Left lung (tissue), 10 donors: ENCODE data around the gene UBAC2. TPM values are rescaled to one million over a fixed set of nuclear protein-coding genes. Genes with fewer than 3 reads are reported as not detected.

Experiments used
- ATAC-seq: fragments of 200-7000 bp; cut with Tn5 transposase; one replicate; pipeline ENCODE4 v1.9.1; 2020; ENCODE audit warnings: moderate library complexity
- DNase-seq, 4 donors: peaks; one replicate each; pipeline ENCODE4 v3.0.0-alpha.2; 2013 to 2020
- H3K27ac ChIP-seq, 2 donors: fragments of 200-600 bp; sonication (generic) in 1 of 2; one replicate each; pipeline versions ENCODE4 v1.5.0 to v1.8.0; 2020 to 2021
- H3K27me3 ChIP-seq, 2 donors: fragments of 200-600 bp; sonication (generic) in 1 of 2; one replicate each; pipeline versions ENCODE4 v1.5.0 to v1.8.0; 2020 to 2021
- H3K36me3 ChIP-seq, 2 donors: fragments of 200-600 bp; sonication (generic) in 1 of 2; one replicate each; pipeline versions ENCODE4 v1.5.0 to v1.8.0; 2020 to 2021
- H3K4me1 ChIP-seq, 2 donors: fragments of 200-600 bp; one replicate each; pipeline ENCODE4 v1.8.0; 2021
- H3K4me3 ChIP-seq, 2 donors: fragments of 200-600 bp; sonication (generic) in 1 of 2; one replicate each; pipeline versions ENCODE4 v1.5.0 to v1.8.0; 2020 to 2021; ENCODE audit warnings: mild to moderate bottlenecking in 1 of 2
- H3K9me3 ChIP-seq, 2 donors: fragments of 200-600 bp; sonication (generic) in 1 of 2; one replicate each; pipeline versions ENCODE4 v1.5.0 to v1.8.0; 2020 to 2021
- CTCF ChIP-seq, 2 donors: fragments of 200-600 bp; sonication (generic) in 1 of 2; IDR thresholded peaks; one replicate each; pipeline versions ENCODE4 v1.5.0 to v1.8.0; 2021; ENCODE audit warnings: antibody characterized with exemption in 2 of 2
- intact Hi-C, 2 donors: fragments of 100-400 bp; cut with DNase I; formaldehyde crosslinking; loops; one replicate each; pipeline versions ENCODE4 v1.11.2 to v1.14.2; 2022
- polyA plus RNA-seq, 6 donors: library from polyadenylated mRNA; unstranded; fragments of 120-200 nt; gene quantifications; one replicate each; pipeline ENCODE4 v1.2.1, GENCODE V29; 2013; ENCODE audit not compliant: insufficient read length in 6 of 6
- total RNA-seq, 2 donors: library from RNA; stranded (reverse); fragmentation: NEBNext Ultra II Directional; extraction: Animal tissue kit (Norgen Biotek cat#: 25700); gene quantifications; one replicate each; pipeline ENCODE4 v1.2.1, GENCODE V29; 2021
- donor health status: DM: no; HTN: yes; CAD: no.
- donor health status: DM: no; HTN: no; CAD: no.

Gene UBAC2
- total and polyA plus RNA-seq, 8 donors = 56.1 to 71.6 (median 66.4) TPM

GRCh38 chr13:99313501-99313900 lies 112.8 kb downstream of the UBAC2 start:
- H3K27ac ChIP-seq = peak overlapping the region; percentile 40 to 67
- no peaks in the 10 kb centered on the region for H3K9me3 ChIP-seq
- H3K4me1 ChIP-seq = peaks cover 0 to 69% of the 10 kb centered on the region in 2 donors
- no peak for ATAC-seq
- H3K4me3 ChIP-seq = no peak overlapping the region
- no peak for DNase-seq
- H3K27me3 ChIP-seq = no peaks in the 10 kb centered on the region
- TF ChIP-seq CTCF (IDR thresholded peaks at IDR 0.05) = no peak
- intact Hi-C loops = no loop called here
- peaks cover 0 to 6% of the 10 kb centered on the region in 2 donors for H3K36me3 ChIP-seq

- Histone ChIP-seq H3K4me1 (peaks cover 0 to 66% of the 10 kb centered on the region in 2 donors), H3K4me3 (no peak overlapping the region), H3K36me3 (peaks cover 0 to 10% of the 10 kb centered on the region in 2 donors), H3K9me3 (no peaks in the 10 kb centered on the region), H3K27ac (peak overlapping the region in 1 of 2 donors; percentile 67), H3K27me3 (no peaks in the 10 kb centered on the region)
- intact Hi-C loops = no loop called here
- no peak for ATAC-seq
- TF ChIP-seq CTCF (IDR thresholded peaks at IDR 0.05) = no peak
- no peak for DNase-seq
Observed at GRCh38 chr13:99313941-99314340, 113.3 kb downstream of the UBAC2 start.

GRCh38 chr13:99314640-99315176 lies 114.1 kb downstream of the UBAC2 start:
- intact Hi-C loops = no loop called here
- DNase-seq = peak in 1 of 4 donors; percentile 20
- Histone ChIP-seq H3K36me3 (peaks cover 0 to 10% of the 10 kb centered on the region in 2 donors), H3K9me3 (no peaks in the 10 kb centered on the region), H3K27ac (peak overlapping the region; percentile 5 to 37), H3K4me1 (peaks cover 0 to 60% of the 10 kb centered on the region in 2 donors), H3K4me3 (no peak overlapping the region), H3K27me3 (no peaks in the 10 kb centered on the region)
- no peak for ATAC-seq
- no peak for TF ChIP-seq CTCF (IDR thresholded peaks at IDR 0.05)

GRCh38 chr13:99315186-99315585 lies 114.5 kb downstream of the UBAC2 start:
- TF ChIP-seq CTCF (IDR thresholded peaks at IDR 0.05) = no peak
- Histone ChIP-seq H3K27ac (peak overlapping the region; percentile 5 to 37), H3K36me3 (peaks cover 0 to 10% of the 10 kb centered on the region in 2 donors), H3K4me3 (no peak overlapping the region), H3K9me3 (no peaks in the 10 kb centered on the region), H3K27me3 (no peaks in the 10 kb centered on the region), H3K4me1 (peaks cover 0 to 60% of the 10 kb centered on the region in 2 donors)
- DNase-seq = no peak
- intact Hi-C loops = no loop called here
- no peak for ATAC-seq

- no peak overlapping the region for H3K4me3 ChIP-seq
- H3K27ac ChIP-seq = no peak overlapping the region
- intact Hi-C loops = no loop called here
- DNase-seq = no peak
- no peaks in the 10 kb centered on the region for H3K9me3 ChIP-seq
- TF ChIP-seq CTCF (IDR thresholded peaks at IDR 0.05) = no peak
- peaks cover 0 to 10% of the 10 kb centered on the region in 2 donors for H3K36me3 ChIP-seq
- H3K27me3 ChIP-seq = no peaks in the 10 kb centered on the region
- H3K4me1 ChIP-seq = peaks cover 1 to 62% of the 10 kb centered on the region in 2 donors
- ATAC-seq = peak; percentile 2
Observed at GRCh38 chr13:99316224-99316623, 115.6 kb downstream of the UBAC2 start.
